ENCODE measurements around the gene HOXB5.

Gene HOXB5

DNA sequence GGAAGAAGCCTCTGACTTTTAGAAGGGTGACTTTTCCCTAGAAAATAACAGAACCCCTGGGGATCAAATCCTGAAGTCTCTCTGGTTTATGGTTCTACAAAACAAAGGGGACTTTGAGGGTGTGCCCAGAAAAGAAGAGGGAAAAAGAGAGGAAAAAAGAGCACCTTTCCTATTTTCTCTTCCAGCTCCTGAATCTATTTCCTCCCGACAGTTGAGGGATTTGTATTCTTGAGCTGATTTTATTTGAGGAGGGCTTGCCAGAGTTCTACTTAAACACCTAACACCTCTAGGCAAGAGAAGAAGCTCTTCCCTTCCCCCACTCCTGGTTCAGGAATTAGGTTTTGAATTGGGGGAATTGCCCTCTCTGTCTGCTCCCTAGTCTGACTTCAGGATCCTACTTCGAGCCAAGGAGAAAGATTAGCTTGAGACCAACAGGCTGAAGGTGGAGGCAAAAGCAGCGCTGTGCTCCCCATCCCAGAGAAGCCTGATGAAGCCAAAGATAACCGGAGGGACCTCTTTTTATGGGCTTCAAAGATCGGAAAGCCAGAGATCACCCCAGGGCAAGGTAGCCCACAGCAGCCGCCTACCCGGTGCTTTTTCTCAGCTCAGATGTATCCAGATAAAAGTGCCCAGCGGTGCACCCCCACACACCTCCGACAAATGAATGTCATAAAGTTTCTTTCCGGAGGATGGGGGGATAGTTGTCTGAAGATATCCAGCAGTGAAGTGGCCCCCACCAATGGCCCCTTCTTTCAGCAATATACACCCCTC lies 4.3 kb downstream of the HOXB5 start:
- no peak for DNase-seq (ENCODE audit: low read depth)

DNA sequence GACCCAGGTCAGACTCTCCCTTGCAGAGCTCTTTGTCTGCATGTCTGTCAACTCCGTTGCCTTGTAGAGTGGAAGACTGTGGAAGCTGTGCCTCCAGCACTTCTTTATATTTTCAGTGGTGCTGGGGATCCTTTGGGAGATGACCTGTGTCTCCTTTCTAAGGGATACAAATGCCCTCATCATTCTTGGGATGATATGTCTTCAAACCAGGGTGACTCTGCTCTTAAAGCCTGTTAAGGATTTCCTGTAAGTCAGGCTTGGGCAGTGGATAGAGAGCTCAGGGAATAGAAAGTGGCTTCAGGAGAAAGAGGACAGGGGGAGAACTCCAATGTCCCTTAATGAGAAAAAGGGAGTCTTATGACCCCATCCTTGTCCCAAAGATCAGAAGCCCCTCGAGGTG lies 5.1 kb downstream of the HOXB5 start:
- no peak for DNase-seq (ENCODE audit: low read depth)

DNA sequence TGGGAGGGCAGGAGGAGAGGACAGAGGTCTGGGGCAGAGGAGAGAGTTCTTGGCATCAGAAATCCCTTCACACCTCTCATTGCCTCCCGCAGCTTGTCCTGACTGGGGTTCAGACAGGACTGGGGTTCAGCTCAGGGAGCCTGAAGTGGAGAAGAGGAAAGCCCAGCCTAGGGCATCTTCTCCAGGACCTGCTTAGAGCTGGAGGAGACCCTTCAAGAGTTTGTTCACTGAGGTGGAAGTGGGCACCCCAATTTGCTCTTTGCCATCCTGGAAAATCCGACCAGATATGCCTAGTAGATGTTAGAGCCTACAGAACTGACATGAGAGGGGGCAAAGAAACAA lies 5.5 kb downstream of the HOXB5 start:
- DNase-seq (ENCODE audit: low read depth): no peak

DNA sequence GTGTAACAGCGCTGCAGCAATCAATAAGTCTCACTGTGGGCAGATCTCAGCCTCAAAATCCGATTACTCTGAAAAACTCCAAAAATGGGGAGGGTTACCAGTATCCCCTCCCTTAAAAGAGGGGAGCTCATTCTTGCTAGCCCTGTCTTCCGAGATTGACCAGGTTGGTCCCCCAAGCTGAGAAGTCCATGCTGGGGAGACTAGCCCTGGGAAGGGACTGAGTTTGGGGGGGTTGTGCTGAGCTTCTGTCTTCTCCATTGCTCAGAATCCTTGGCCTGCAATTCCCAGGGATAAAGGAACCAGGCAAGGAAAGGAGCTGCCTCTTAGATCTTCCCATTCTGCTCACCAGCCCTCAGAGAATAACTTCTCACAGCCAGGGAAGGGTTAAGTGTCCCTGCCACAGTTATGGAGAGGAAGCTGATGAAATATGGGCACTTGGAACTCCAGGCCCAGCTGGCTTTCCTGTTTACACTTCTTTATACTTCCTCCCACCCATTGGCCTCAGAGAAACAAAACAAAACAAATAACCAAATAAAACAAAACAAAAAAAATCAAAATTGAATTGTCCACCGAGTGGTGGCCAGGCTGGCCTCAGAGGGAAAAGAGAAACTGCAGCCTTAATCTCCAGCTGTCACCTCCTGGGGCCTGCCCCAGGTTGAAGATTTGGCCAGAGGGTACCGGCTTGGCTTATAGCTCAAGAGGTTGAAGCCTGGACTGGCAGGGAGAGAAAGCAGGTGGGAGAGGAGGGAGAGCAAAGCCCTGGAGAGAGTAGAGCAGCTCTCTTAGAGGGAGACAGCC lies 6.1 kb downstream of the HOXB5 start:
- no peak for DNase-seq (ENCODE audit: low read depth)

DNA sequence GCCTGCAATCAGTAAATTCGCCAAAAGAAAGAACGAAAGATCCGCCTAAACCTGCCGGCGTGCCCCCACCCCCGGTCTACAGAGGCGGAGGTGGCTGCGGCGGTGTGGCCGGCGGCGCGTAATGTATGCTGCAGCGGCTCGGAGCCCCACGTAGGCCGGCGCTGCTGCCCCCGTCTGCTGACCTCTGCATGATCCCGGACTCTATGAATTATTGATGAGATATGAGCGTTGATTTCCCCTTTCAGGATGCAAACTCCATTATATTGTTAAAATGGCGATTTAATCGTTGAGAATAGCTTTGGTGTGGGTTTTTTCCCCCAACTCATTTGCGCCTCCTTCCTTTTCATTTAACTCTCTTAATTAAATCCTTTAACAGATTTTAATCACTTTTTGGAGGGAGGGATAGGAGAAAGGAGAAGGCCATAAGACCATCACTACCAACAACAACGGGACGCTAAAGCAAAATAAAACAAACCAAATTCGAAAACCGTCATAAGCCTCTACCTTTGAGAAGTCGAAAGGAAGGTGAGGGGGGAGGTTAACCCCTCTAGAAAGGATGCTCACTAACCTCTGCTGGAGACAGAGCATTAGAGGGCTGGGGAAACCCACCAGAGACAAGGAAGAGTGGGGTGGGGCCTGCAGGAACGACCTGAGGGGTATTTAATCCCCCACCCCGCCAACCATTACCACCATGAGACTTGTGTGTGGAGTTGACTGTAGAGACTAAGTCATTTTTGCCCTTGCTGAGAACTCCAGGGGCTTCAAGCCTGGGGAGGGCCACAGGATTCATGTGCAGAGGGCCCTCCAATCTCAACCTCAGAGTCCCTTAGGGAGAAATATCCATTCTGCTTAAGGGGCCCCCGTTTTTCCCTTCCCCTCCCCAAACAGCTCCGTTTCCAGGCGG lies 7.0 kb downstream of the HOXB5 start:
- no peak for DNase-seq (ENCODE audit: low read depth)

DNA sequence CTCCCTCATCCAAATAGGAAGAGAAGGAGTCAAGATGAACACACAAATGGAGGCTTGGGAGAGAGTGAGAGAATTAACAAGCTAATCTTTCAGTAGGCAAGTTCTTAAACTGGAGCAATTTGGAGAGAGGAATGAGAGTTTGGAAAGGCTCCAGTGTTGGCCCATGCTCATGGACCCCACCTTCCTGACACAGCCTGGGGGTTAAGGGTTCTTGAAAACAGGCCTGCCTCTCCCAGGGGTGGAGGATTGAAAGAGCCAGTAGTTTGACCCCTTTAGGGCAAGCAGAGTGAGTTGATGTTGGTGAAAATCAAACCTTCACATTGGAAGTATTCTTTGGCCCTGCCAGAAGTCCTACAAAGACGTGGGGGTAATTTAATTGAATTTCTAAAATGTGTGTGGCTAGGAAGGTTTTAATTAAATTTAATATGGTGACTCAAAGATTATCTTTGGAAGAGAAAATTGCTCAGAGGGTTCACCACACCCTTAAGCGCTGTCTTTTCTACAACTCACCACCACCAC lies 9.3 kb downstream of the HOXB5 start:
- DNase-seq (ENCODE audit: low read depth): no peak

DNA sequence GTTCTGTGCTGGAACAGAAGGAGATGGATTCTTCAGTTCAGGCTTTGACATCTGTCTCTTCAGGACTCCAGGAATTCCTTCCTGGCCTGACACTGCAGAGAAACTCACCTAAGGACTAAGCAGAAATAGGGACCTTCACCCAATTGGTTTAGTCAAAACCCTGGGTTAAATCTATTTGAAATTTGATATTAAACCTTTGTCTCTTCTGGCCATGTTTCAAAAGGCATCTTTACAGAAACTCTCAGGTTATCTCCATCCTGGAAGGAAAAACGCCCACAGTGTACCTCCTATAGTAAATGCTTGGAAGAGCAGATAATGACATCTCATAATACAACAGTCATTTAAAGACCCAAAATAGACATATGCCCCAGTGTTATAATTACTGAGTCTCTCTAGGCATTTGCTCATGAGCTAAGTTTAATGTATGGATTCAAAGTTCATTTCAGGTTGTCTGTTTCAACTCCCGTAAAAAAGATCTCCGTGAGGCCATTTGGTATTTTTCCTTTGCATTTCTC lies 9.8 kb downstream of the HOXB5 start:
- DNase-seq (ENCODE audit: low read depth): no peak

DNA sequence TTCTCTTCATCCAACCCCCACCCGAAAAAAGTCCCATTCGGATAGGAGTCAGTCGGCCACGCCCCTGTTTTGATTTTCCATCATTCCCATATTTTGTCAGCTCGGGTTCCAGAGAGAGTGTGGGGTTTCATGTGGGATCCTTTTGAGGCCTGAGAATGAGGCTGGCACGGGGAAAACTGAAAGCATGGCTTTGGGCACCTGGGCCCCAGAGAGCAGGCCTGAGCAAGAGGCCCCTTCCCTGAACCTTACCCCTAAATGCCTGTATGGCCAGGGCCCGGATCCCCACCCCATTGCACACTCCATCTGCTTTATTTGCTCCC lies 10.9 kb downstream of the HOXB5 start:
- DNase-seq (ENCODE audit: low read depth): no peak

DNA sequence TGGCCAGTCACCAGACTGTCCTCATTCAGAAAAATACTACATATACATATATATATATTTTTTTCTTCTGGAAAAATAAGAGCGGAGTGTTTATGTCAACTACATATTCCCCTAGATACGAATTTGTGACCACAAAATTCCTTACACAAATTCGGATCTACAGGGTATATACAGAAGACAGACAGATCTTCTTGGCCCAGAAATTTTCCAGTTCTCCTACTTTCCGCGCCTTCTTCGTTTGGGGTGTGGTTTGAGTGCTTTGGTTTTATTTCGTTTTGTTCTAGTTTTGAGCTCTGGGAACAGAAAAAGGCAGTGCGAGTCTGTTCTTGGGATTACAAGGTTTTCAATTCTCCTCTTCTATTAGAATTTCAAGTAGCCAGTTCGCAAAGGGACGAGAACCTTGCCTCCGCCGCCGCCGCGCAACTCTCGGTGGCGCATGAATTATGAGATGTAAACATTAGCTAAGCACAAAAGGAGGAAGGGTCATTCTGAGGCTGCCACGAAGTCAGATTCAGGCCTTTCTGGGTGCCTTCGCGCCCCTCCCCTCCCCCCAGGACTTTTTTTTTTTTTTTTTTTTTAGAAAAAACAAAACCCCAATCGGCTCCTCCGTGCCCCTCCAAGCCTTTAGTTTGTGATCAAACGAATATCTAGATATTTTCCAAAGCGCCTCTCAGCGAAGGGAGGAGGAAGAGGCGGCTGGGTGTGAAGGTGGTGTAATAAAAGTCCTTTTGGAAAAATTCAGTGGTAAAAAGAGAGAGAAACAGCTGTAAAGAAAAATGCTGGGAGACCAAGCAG lies 13.6 kb downstream of the HOXB5 start:
- no peak for DNase-seq (ENCODE audit: low read depth)

DNA sequence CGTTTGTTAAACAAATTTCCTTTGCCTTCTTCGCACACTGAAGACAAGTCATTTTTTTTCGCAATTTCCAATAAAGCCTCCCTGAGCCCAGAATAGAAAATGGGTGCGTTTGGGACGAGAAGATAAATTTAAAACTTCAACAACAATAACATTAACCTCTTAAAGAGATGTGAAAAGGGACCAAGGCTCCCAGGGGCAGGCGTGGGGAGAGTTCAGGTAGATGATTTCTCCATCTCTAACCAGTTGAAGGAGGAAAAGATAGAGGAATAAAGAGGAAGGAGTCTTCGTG lies 14.2 kb downstream of the HOXB5 start:
- no peak for DNase-seq (ENCODE audit: low read depth)

DNA sequence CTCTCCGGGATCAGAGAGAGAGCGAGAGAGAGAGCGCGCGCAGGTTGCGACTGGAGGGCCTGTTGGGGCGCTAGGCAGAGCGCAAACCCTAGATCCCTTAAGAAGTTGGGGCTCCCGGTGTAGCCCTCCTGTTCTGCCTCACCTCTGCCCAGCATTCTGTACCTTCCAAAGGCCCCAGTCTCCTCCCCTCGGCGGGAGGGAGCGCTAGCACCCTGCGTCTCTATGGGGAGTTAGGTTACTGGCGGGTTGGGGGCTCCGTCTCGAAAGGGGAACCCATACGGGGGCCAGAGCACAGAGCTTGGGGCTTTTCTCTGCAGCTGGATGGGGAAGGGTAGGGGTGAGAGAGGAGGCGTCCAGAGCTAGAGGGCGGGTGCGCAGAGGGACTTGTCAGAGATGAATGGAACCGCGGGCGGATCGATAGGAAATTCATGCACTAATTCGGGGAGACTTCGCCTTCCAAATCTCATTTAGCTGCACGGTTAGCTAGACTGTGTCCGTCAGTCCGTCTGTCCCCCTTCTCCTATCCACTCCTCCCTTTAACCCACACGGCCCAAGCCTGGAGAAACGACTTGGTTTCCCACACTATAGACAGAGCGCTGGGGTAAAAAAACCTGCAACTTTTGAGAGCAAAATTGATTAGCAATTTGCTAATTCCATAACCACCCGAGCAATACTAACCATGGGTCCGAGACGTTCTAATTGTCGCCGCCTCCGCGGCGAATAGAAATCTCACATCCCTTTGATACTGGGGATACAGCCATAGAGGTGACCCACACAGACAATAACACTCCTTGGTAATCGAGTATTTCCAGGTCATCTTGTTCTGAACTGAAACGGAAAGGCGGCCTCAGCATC lies 14.7 kb downstream of the HOXB5 start:
- no peak for DNase-seq (ENCODE audit: low read depth)

DNA sequence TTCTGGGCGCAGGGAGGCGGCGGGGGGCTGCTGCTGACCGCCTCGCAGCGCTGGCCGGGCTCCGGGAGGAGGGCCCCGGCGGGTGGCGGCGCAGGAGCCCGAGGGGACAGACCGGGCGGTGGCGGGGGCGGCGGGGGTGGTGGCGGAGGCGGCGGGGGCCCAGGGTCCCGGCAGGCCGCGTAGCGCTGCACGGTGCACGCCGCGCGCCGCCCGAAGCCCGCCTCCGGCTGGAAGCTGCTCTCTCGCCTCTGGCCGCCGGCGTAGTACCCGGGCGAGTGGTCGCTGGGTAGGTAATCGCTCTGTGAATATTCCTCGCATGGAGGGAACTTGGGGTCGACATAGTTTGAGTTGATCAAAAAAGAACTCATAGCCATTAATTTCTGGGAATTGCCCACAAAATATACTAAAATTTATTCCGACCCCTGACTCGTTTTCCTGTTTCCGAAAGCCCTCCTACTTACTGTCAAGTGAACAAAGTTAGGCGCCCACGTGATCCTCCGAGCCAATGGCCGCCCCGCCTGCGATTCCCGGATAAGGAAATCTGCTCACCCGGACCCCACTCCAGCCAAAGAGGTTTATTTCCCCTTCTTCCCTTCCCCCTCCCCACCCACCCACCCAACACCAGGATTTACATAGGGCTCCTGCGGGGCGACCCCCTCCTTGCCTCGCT lies 15.5 kb downstream of the HOXB5 start, which contains the start of gene HOXB4:
HOXB4 (minus strand) TSS at position 405 of the 670 bp plus-strand sequence; CDS start at position 374, 31 bp downstream.
- DNase-seq (ENCODE audit: low read depth): no peak

DNA sequence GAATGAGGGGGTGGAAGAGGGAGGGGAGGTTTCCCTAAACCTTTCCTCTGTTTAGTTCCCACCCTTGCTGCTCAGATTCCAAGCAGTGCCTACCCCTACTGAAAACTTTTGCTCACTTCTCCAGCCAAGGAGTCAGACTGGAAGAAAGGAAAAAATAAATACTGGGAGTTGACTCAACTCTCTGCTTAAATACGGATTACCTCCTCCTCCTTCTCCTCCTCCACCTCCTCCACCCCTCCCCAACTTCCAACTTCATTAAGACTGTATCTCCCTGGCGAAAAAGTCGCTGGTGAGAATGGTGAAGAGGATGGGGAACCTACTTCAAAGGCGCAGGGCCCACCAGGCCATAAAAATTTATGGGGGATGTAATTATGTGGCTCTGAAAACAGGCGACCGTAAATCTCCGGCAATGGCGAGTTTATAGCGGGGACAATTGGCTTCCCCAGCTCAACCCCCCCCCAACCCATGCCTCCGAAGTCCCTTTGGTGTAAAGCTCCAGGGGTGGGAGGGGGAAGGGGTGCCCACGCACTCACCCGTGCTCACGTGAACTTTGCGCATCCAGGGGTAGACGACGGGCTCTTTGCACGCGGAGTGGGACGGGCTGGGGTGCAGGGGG lies 16.1 kb downstream of the HOXB5 start:
- DNase-seq (ENCODE audit: low read depth): no peak

DNA sequence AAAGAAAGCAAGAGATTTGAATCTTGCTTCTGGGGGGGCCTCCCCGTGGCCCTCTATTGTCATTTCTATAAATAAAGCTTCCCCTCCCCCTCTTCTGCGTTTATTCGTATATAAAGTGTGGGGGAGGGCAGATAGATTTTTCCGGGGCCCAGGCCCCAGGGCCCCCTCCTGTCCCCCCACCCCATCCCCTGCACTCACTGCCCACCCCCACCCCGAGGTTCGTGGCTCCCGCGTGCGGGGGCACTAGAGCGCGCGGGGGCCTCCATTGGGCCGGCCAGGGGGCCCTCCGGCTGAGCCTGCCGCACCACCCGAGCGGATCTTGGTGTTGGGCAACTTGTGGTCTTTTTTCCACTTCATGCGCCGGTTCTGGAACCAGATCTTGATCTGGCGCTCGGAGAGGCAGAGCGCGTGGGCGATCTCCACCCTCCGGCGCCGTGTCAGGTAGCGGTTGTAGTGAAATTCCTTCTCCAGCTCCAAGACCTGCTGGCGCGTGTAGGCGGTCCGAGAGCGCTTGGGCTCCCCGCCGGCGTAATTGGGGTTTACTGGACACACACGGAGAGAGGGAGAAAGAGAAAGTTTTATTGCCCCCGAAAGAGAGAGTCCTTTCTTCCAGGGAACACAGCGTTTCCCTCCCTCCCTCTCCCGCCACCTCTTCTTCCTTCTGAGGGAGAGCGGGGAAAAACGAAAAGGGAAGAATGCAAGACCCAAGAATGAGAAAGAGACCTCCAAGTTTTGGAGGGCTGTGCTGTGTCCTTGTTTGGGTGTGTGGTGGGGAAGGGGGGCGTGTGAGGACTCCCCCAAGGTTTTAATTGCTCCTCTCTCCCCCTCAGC lies 16.9 kb downstream of the HOXB5 start:
- DNase-seq (ENCODE audit: low read depth): no peak

DNA sequence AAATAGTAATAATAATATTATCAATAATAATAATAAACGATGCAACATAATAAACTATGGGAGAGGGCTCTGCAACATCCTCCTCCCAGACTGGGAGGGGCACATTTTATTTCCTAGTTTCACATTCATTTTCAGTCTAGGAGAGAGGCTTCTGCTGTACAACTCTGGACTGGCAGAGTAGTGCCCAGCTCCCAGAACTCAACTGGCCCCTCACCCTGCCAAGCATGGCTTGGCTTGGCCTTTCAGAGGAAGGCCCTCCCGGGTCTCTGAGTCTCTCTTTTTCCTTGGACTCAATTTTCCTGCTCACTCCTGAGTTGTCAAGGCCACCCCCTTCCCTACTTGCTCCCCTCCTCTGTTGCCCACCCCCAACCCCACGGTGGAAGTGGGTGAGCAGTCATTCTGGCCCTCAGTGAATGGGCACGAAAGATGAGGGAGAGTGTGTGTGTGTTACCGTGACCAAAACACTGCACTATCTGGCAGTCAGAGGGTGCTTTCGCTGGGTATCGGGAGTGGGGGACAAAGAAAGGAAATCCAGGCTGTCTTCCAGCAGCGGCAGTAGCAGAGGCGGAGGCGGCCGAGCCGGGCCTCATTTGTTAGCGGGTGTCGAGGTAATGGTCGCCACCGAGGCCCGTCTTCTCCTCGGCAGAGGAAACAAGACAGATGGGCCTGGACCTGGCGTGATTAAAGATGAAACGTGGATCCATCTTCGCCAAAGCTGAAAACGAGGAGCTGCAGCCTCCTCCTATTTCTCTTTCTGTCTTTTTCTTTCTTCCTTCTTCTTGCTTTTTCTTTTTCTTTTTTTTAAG lies 17.7 kb downstream of the HOXB5 start:
- DNase-seq (ENCODE audit: low read depth): no peak

DNA sequence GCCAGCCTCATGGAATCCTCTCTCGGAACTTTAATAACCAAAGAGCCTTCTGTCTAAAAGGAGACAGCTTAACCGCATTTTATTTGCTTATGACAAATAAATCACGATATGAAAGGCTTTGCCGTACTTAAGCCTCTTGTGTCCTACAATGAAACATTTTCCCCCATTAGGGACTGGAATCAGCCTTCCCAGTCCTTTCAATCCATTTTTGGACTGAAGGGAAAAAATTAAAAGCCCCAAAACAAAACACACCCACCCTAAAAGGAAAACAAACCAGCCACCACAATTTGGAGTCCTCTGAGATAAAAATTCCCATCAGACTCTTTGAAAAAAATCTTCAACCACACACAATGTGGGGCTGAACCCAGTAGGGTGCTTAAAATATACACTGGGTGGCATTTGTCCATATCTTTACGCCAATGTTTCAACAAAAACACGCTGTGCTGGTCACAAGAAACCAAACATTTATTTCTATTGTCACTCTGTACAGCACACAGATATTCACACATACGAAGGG lies 18.5 kb downstream of the HOXB5 start:
- DNase-seq (ENCODE audit: low read depth): no peak

DNA sequence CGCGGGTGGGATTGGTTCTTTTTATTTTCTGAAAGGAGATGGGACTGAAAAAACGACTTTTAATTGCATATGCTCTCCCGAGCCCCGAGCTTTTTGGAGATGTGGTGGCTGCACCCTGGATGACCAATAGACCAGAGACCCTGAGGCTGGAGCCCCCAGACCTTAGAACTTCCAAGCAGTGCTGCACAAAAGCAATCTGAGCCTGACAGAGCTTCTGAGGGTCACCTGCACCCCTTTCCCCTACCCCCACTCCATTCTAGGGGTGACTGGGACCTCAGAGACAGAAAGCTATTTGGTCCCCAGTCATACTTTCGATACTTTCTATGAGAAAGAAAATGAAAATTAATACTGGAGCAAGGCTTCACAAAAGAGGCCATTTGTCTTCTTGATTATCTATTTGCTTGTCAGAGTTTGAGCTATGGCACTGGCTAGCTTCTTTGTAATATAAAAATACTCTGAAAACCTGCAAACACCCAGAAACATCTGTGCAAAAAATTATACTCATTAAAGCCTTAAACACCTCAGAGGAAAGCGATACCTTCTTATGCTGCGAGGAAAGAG lies 19.0 kb downstream of the HOXB5 start:
- no peak for DNase-seq (ENCODE audit: low read depth)

Measured in non-pigmented ciliary epithelial cell (primary cell).